Panc1 (cell line): Measurements from ENCODE around the gene RBMX. TPM values are rescaled to one million over a fixed set of nuclear protein-coding genes. Genes with fewer than 3 reads are reported as not detected.

Experiments used
- ATAC-seq: fragments of 200-7000 bp; cut with Tn5 transposase; 2 replicates; pipeline ENCODE4 v1.9.1; 2020; ENCODE audit warnings: mild to moderate bottlenecking, moderate library complexity
- BruUV-seq: library from RNA; stranded (reverse); fragments of 400-500 nt; replicated peaks from 2 replicates; lab custom pipeline; 2021; lab: Mats Ljungman, UMichigan
- CTCF ChIA-PET: fragments of 300-600 bp; sonication (Branson Sonifier 250); formaldehyde crosslinking; loops from one replicate; lab custom pipeline; 2022; ENCODE audit warnings: antibody characterized with exemption; lab: Charles Lee
- POLR2A ChIA-PET: fragments of 300-600 bp; sonication (Branson Sonifier 250); formaldehyde crosslinking; loops from one replicate; lab custom pipeline; 2022; ENCODE audit warnings: antibody characterized with exemption; lab: Charles Lee
- DNase-seq: peaks from one replicate; pipeline ENCODE4 v3.0.0-alpha.2; 2010; ENCODE audit warnings: low read depth, low spot score
- H3K27ac ChIP-seq: 2 replicates; pipeline ENCODE4 v1.5.1; 2011; ENCODE audit warnings: mild to moderate bottlenecking, low read length, inconsistent platforms
- H3K27me3 ChIP-seq: fragments of 200-500 bp; sonication (Bioruptor generic); 2 replicates; pipeline ENCODE4 v1.6.0; 2014; ENCODE audit warnings: low read length, inconsistent platforms; ENCODE audit not compliant: control insufficient read depth, insufficient read depth
- H3K36me3 ChIP-seq: fragments of 200-500 bp; sonication (Bioruptor generic); 2 replicates; pipeline ENCODE4 v1.5.1; 2014; ENCODE audit warnings: inconsistent platforms, mild to moderate bottlenecking, low read length, moderate library complexity; ENCODE audit not compliant: control insufficient read depth, insufficient read depth
- H3K4me1 ChIP-seq: 2 replicates; pipeline ENCODE4 v1.5.1; 2011; ENCODE audit warnings: inconsistent platforms, mild to moderate bottlenecking, low read length, moderate library complexity; ENCODE audit not compliant: control insufficient read depth, insufficient read depth
- H3K4me3 ChIP-seq, 2 experiments: 2 replicates each; pipeline ENCODE4 v1.5.1; 2011 to 2012; ENCODE audit warnings: low read depth in 2 of 2, low read length in 2 of 2, mild to moderate bottlenecking in 2 of 2, inconsistent platforms in 1 of 2, moderate library complexity in 1 of 2
- H3K9me3 ChIP-seq: fragments of 200-500 bp; sonication (Bioruptor generic); 2 replicates; pipeline ENCODE4 v1.5.1; 2014; ENCODE audit warnings: low read depth, mild to moderate bottlenecking, inconsistent platforms, low read length, moderate library complexity; ENCODE audit not compliant: control insufficient read depth, insufficient read depth
- CTCF ChIP-seq: fragments of 450-650 bp; IDR thresholded peaks from 2 replicates; pipeline ENCODE4 v1.5.1; 2017; ENCODE audit warnings: mild to moderate bottlenecking
- POLR2AphosphoS5 ChIP-seq: IDR thresholded peaks from 2 replicates; pipeline ENCODE4 v1.6.1; 2012; ENCODE audit warnings: mild to moderate bottlenecking, low read depth, low read length, moderate library complexity
- REST ChIP-seq, 2 experiments: IDR thresholded peaks; 2 replicates each; pipeline ENCODE4 v1.6.1; 2011 to 2012; ENCODE audit warnings: low read depth in 2 of 2, control low read depth in 1 of 2, low read length in 1 of 2, mild to moderate bottlenecking in 1 of 2, moderate library complexity in 1 of 2; ENCODE audit not compliant: insufficient read depth in 1 of 2
- SIN3A ChIP-seq: IDR thresholded peaks from 2 replicates; pipeline ENCODE4 v1.6.1; 2012; ENCODE audit warnings: low read depth, mild to moderate bottlenecking, low read length, moderate library complexity, borderline replicate concordance; ENCODE audit not compliant: insufficient read depth
- TCF7L2 ChIP-seq: IDR thresholded peaks from 2 replicates; pipeline ENCODE4 v1.6.1; 2011; ENCODE audit warnings: mild to moderate bottlenecking, low read depth, low read length, inconsistent platforms
- in situ Hi-C: cut with HindIII; loops from 2 replicates; pipeline ENCODE4 v1.10.0; 2016; ENCODE audit warnings: low sequenced_read_pairs, low pct_unique_long_range_greater_than_20kb
- intact Hi-C: fragments of 100-400 bp; cut with micrococcal nuclease; formaldehyde crosslinking; loops from one replicate; pipeline ENCODE4 v1.10.0; 2022; ENCODE audit not compliant: unreplicated experiment
- total RNA-seq: library from RNA; stranded (reverse); gene quantifications from one replicate; pipeline ENCODE4 v1.2.1, GENCODE V29; 2021; ENCODE audit not compliant: unreplicated experiment

RBMX gene
- total RNA-seq, 1 experiment from 2014 or later, result 239 TPM

GRCh38 chrX:136868283-136869055, 12.1 kb downstream of the RBMX start:
- Histone ChIP-seq H3K9me3 (no peaks in the 10 kb centered on the region), H3K36me3 (peaks cover 45% of the 10 kb centered on the region), H3K4me1 (peaks cover 13% of the 10 kb centered on the region; the same call in 1 of the 2 replicates), H3K4me3 (no peak overlapping the region), H3K27ac (no peak overlapping the region), H3K27me3 (no peaks in the 10 kb centered on the region)
- intact Hi-C loops, result no loop called here
- CTCF ChIA-PET, result no interaction called here
- DNase-seq (no peak), ATAC-seq (no peak)
- TF ChIP-seq TCF7L2, result no peak
- TF ChIP-seq POLR2AphosphoS5, result peak; percentile 65
- no TSS peak for BruUV-seq
- POLR2A ChIA-PET, result no interaction called here
- in situ Hi-C loops, result no loop called here

GRCh38 chrX:136867518-136867917, 13.0 kb downstream of the RBMX start:
- H3K27me3 ChIP-seq, result no peaks in the 10 kb centered on the region
- peaks cover 39% of the 10 kb centered on the region for H3K36me3 ChIP-seq
- ChIA-PET POLR2A (interaction anchor here (0.6 kb wide), 1 partner anchor 12 kb away, joined by 4 read pairs; no protein-coding TSS in a partner anchor), CTCF (no interaction called here)
- no peaks in the 10 kb centered on the region for H3K9me3 ChIP-seq
- in situ Hi-C loops (no loop called here), intact Hi-C loops (no loop called here)
- no peak overlapping the region for H3K27ac ChIP-seq
- ATAC-seq (no peak), DNase-seq (no peak)
- H3K4me3 ChIP-seq, result no peak overlapping the region
- BruUV-seq, result no TSS peak
- TF ChIP-seq TCF7L2 (no peak), POLR2AphosphoS5 (0 out of 2 replicates have a peak, but pooled peaks have one; percentile 16), SIN3A (no peak)
- peaks cover 8% of the 10 kb centered on the region; the same call in 1 of the 2 replicates for H3K4me1 ChIP-seq

GRCh38 chrX:136867096-136867491, 13.4 kb downstream of the RBMX start:
- DNase-seq (no peak), ATAC-seq (no peak)
- TF ChIP-seq SIN3A, result no peak
- TF ChIP-seq CTCF, result no peak
- no peak for TF ChIP-seq POLR2AphosphoS5
- TF ChIP-seq TCF7L2, result no peak
- TF ChIP-seq REST (IDR thresholded peaks at IDR 0.05; ENCODE audit: insufficient read depth in 1 of 2, low read depth in 2 of 2, low read length in 1 of 2), result no peak
- CTCF ChIA-PET, result no interaction called here
- intact Hi-C loops, result no loop called here
- Histone ChIP-seq H3K27ac (no peak overlapping the region), H3K27me3 (no peaks in the 10 kb centered on the region), H3K9me3 (no peaks in the 10 kb centered on the region), H3K4me1 (0 out of 2 replicates have a peak, but pooled peaks cover 4% of the 10 kb centered on the region), H3K4me3 (no peak overlapping the region), H3K36me3 (peaks cover 39% of the 10 kb centered on the region)
- BruUV-seq, result no TSS peak
- in situ Hi-C loops, result no loop called here
- POLR2A ChIA-PET, result interaction anchor here (0.6 kb wide), 1 partner anchor 12 kb away, joined by 4 read pairs; no protein-coding TSS in a partner anchor
